ENCODE data around the gene GABRP. TPM values are rescaled to one million over a fixed set of nuclear protein-coding genes. Genes with fewer than 3 reads are reported as not detected.

Gene GABRP
- total RNA-seq, 1 experiment from 2014 or later, result not detected

- CTCF ChIA-PET, result interaction anchor here (0.7 to 16.3 kb wide), 5 partner anchors 9 to 331 kb away, joined by 3 to 992 read pairs (median 102); no protein-coding TSS in a partner anchor
- Mint-ChIP-seq H3K9me3 (ENCODE audit: unreplicated experiment) (no peaks in the 10 kb centered on the region), H3K4me1 (ENCODE audit: insufficient read depth, unreplicated experiment) (no peaks in the 10 kb centered on the region), H3K36me3 (ENCODE audit: insufficient read depth, unreplicated experiment) (no peaks in the 10 kb centered on the region), H3K27ac (ENCODE audit: low read depth, unreplicated experiment) (no peak overlapping the region), H3K27me3 (ENCODE audit: insufficient read depth, unreplicated experiment) (no peaks in the 10 kb centered on the region), H3K4me3 (ENCODE audit: unreplicated experiment) (no peak overlapping the region)
- intact Hi-C loops (cut with micrococcal nuclease), result no loop called here
- POLR2A ChIA-PET, result interaction anchor here (1.5 kb wide), 1 partner anchor 31 kb away, joined by 9 read pairs; no protein-coding TSS in a partner anchor
- TF ChIP-seq CTCF (IDR thresholded peaks at IDR 0.05; ENCODE audit: unreplicated experiment), result no peak
- BruUV-seq (replicated peaks), result no TSS peak
- no peak for DNase-seq (ENCODE audit: unreplicated experiment)
These were observed 3.7 kb downstream of the GABRP start for GRCh38 chr5:170787216-170787615.

GRCh38 chr5:170788626-170789304 is 5.2 kb downstream of the GABRP start:
- Mint-ChIP-seq H3K27ac (ENCODE audit: low read depth, unreplicated experiment) (no peak overlapping the region), H3K4me3 (ENCODE audit: unreplicated experiment) (no peak overlapping the region), H3K9me3 (ENCODE audit: unreplicated experiment) (no peaks in the 10 kb centered on the region), H3K27me3 (ENCODE audit: insufficient read depth, unreplicated experiment) (no peaks in the 10 kb centered on the region), H3K4me1 (ENCODE audit: insufficient read depth, unreplicated experiment) (no peaks in the 10 kb centered on the region), H3K36me3 (ENCODE audit: insufficient read depth, unreplicated experiment) (no peaks in the 10 kb centered on the region)
- POLR2A ChIA-PET, result interaction anchor here (0.7 to 5.3 kb wide), 4 partner anchors 33 to 153 kb away, joined by 3 to 49 read pairs (median 6); no protein-coding TSS in a partner anchor
- CTCF ChIA-PET, result interaction anchor here (0.6 to 16.3 kb wide), 13 partner anchors 11 to 521 kb away, joined by 3 to 992 read pairs (median 3); no protein-coding TSS in a partner anchor
- intact Hi-C loops (cut with micrococcal nuclease), result no loop called here
- no peak for DNase-seq (ENCODE audit: unreplicated experiment)
- BruUV-seq (replicated peaks), result no TSS peak
- no peak for TF ChIP-seq CTCF (IDR thresholded peaks at IDR 0.05; ENCODE audit: unreplicated experiment)

- peak; percentile 88 for DNase-seq (ENCODE audit: unreplicated experiment)
- POLR2A ChIA-PET, result interaction anchor here (0.8 to 5.3 kb wide), 7 partner anchors 14 to 153 kb away, joined by 3 to 49 read pairs (median 3); no protein-coding TSS in a partner anchor
- H3K27me3 Mint-ChIP-seq (ENCODE audit: insufficient read depth, unreplicated experiment), result no peaks in the 10 kb centered on the region
- no peaks in the 10 kb centered on the region for H3K9me3 Mint-ChIP-seq (ENCODE audit: unreplicated experiment)
- H3K36me3 Mint-ChIP-seq (ENCODE audit: insufficient read depth, unreplicated experiment), result no peaks in the 10 kb centered on the region
- peak; percentile 94 for TF ChIP-seq CTCF (IDR thresholded peaks at IDR 0.05; ENCODE audit: unreplicated experiment)
- H3K4me1 Mint-ChIP-seq (ENCODE audit: insufficient read depth, unreplicated experiment), result no peaks in the 10 kb centered on the region
- H3K4me3 Mint-ChIP-seq (ENCODE audit: unreplicated experiment), result no peak overlapping the region
- CTCF ChIA-PET, result interaction anchor here (0.6 to 16.3 kb wide), 68 partner anchors 8 to 691 kb away, joined by 3 to 992 read pairs (median 4); partner anchors contain the start of gene GABRP
- no peak overlapping the region for H3K27ac Mint-ChIP-seq (ENCODE audit: low read depth, unreplicated experiment)
- intact Hi-C loops (cut with micrococcal nuclease), result loop anchor here (1.0 kb wide), 2 partner anchors 47 to 153 kb away; no protein-coding TSS in a partner anchor
- BruUV-seq (replicated peaks), result no TSS peak
These were observed 7.9 kb downstream of the GABRP start for GRCh38 chr5:170791325-170791954.

- Mint-ChIP-seq H3K4me1 (ENCODE audit: insufficient read depth, unreplicated experiment) (no peaks in the 10 kb centered on the region), H3K27me3 (ENCODE audit: insufficient read depth, unreplicated experiment) (no peaks in the 10 kb centered on the region), H3K9me3 (ENCODE audit: unreplicated experiment) (no peaks in the 10 kb centered on the region), H3K36me3 (ENCODE audit: insufficient read depth, unreplicated experiment) (no peaks in the 10 kb centered on the region), H3K4me3 (ENCODE audit: unreplicated experiment) (no peak overlapping the region), H3K27ac (ENCODE audit: low read depth, unreplicated experiment) (no peak overlapping the region)
- TF ChIP-seq CTCF (IDR thresholded peaks at IDR 0.05; ENCODE audit: unreplicated experiment), result no peak
- CTCF ChIA-PET, result interaction anchor here (0.5 to 16.3 kb wide), 22 partner anchors 9 to 707 kb away, joined by 3 to 992 read pairs (median 6); partner anchors contain the start of gene GABRP
- DNase-seq (ENCODE audit: unreplicated experiment), result no peak
- BruUV-seq (replicated peaks), result no TSS peak
- POLR2A ChIA-PET, result interaction anchor here (0.5 to 5.3 kb wide), 2 partner anchors 48 to 155 kb away, joined by 3 to 49 read pairs; no protein-coding TSS in a partner anchor
- intact Hi-C loops (cut with micrococcal nuclease), result no loop called here
These were observed 9.4 kb downstream of the GABRP start for GRCh38 chr5:170792878-170793277.

Measured in MCF 10A (cell line).